ENCODE results near the gene MYCBPAP.

The MYCBPAP gene

DNA sequence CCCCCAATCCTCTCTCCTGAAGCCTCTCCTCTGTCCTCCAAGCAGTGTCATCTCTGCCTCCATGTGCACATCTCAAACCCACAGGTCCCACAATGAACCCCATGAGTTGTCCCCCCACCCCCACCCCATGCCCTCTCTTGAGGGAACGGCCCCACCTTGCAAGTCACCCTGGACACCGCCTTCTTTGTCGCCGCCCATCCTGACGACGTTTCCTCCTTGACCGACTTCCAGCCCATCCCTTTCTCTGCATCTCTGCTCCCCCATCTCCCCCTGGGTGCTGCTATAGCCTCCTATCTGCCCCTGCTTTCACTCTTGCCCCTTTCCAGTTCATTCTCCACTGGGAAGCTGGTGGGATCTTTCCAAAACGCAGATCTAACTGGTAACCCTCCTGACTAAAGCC lies 37.1 kb downstream of the MYCBPAP start:
- Histone ChIP-seq H2BK5ac (ENCODE audit: low read length) (no peak overlapping the region), H2BK120ac (ENCODE audit: low read depth, low read length) (no peak overlapping the region), H3K4me2 (ENCODE audit: low read length) (no peak overlapping the region), H4K5ac (ENCODE audit: low read length) (no peak overlapping the region), H3K79me2 (ENCODE audit: control insufficient read depth, insufficient read depth, low read length) (no peaks in the 10 kb centered on the region), H3K23ac (ENCODE audit: low read length) (no peak overlapping the region), H3K4me1 (ENCODE audit: control insufficient read depth, low read depth, low read length) (peaks cover 7% of the 10 kb centered on the region), H3K4ac (ENCODE audit: low read depth, low read length) (no peak overlapping the region), H3K4me3 (ENCODE audit: low read length) (no peak overlapping the region), H3K56ac (ENCODE audit: low read length) (peak overlapping the region; percentile 15), H3K27ac (ENCODE audit: low read depth, low read length) (no peak overlapping the region), H3K36me3 (ENCODE audit: control insufficient read depth, insufficient read depth, low read length) (no peaks in the 10 kb centered on the region), H3K27me3 (ENCODE audit: insufficient read depth, low read length, poor library complexity) (no peaks in the 10 kb centered on the region), H3K79me1 (ENCODE audit: low read length) (no peaks in the 10 kb centered on the region), H3K18ac (ENCODE audit: low read length) (no peak overlapping the region), H4K8ac (ENCODE audit: low read depth, low read length) (no peak overlapping the region), H2BK15ac (replicated peaks; ENCODE audit: low read depth) (no peak overlapping the region), H3K9ac (ENCODE audit: low read length) (no peak overlapping the region), H2AK5ac (ENCODE audit: low read length) (no peak overlapping the region)
- DNase-seq, result no peak
- WGBS (ENCODE audit: extremely low coverage, insufficient coverage, low lambda C conversion rate), result no CpG with 5 or more reads among the region's 8 CpGs

DNA sequence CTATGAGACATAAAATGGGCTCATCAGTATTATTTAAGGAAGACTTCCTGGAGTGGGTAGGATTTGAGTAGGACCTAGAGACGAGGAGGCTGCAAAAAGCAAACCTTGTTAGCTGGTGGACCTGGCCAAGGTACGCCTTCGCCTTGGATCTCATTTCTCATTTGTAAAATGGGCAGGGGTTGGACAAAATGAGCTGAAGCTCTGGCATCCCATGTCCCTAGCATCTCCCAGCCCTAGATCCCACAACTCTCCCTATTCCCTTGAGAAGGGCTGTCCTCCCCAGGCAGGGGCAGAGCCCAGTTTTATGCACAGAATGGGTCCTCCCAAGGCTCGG lies 38.4 kb downstream of the MYCBPAP start:
- Histone ChIP-seq H3K4ac (ENCODE audit: low read depth, low read length) (no peak overlapping the region), H3K27me3 (ENCODE audit: insufficient read depth, low read length, poor library complexity) (no peaks in the 10 kb centered on the region), H3K4me2 (ENCODE audit: low read length) (no peak overlapping the region), H3K36me3 (ENCODE audit: control insufficient read depth, insufficient read depth, low read length) (no peaks in the 10 kb centered on the region), H3K18ac (ENCODE audit: low read length) (no peak overlapping the region), H4K5ac (ENCODE audit: low read length) (no peak overlapping the region), H3K4me1 (ENCODE audit: control insufficient read depth, low read depth, low read length) (peaks cover 7% of the 10 kb centered on the region), H3K4me3 (ENCODE audit: low read length) (no peak overlapping the region), H2AK5ac (ENCODE audit: low read length) (no peak overlapping the region), H3K9ac (ENCODE audit: low read length) (peak overlapping the region; percentile 32), H3K56ac (ENCODE audit: low read length) (no peak overlapping the region), H4K8ac (ENCODE audit: low read depth, low read length) (no peak overlapping the region), H3K23ac (ENCODE audit: low read length) (no peak overlapping the region), H3K79me1 (ENCODE audit: low read length) (no peaks in the 10 kb centered on the region), H3K27ac (ENCODE audit: low read depth, low read length) (no peak overlapping the region), H3K79me2 (ENCODE audit: control insufficient read depth, insufficient read depth, low read length) (no peaks in the 10 kb centered on the region), H2BK15ac (replicated peaks; ENCODE audit: low read depth) (no peak overlapping the region), H2BK120ac (ENCODE audit: low read depth, low read length) (no peak overlapping the region), H2BK5ac (ENCODE audit: low read length) (no peak overlapping the region)
- no peak for DNase-seq
- WGBS (ENCODE audit: extremely low coverage, insufficient coverage, low lambda C conversion rate), result no CpG with 5 or more reads among the region's 4 CpGs

DNA sequence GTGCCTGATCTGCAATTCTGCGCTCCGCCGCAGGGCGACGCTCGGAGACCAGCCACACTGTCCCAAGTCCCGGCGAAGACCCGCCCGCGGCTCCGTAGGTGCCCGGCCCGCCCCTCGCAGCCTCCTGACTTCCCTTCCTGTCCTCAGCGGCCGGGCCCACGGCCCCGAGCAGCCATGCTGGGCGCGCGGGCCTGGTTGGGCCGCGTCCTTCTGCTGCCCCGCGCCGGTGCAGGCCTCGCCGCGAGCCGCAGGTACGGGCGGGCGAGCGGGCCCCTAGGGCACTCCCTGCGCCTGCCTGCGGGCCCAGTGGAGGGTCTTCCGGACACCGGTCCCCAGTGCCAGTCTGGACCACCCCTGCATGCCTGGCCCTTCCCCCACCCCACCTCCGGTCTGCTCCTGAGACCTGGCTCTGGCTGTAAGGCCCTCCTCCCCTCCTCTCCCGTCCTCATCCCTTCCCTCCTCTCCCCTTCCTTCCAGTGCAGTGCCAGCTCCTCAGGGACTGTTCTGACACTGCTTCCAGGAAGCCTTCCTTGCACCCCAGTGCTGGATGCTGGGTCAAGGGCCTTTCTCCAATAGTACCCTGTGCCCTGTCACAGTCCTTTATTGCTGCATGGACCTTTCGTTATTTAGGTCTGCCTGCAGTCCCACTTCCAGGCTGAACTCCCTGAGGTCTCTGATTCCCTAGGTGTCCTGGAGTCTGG lies 38.9 kb downstream of the MYCBPAP start, which contains the start of gene SPATA20:
Gene SPATA20, plus strand, starts transcription at position 140 of the 701 bp plus-strand sequence. Its CDS starts 35 bp downstream, at position 175.
- no peaks in the 10 kb centered on the region for H3K36me3 ChIP-seq (ENCODE audit: control insufficient read depth, insufficient read depth, low read length)
- DNase-seq, result peak; percentile 95
- no peaks in the 10 kb centered on the region for H3K79me2 ChIP-seq (ENCODE audit: control insufficient read depth, insufficient read depth, low read length)
- peak within 1 kb of the TSS; percentile 1 for H2AK5ac ChIP-seq (ENCODE audit: low read length)
- H3K27ac ChIP-seq (ENCODE audit: low read depth, low read length), result peak within 1 kb of the TSS; percentile 51
- H3K18ac ChIP-seq (ENCODE audit: low read length), result no peak within 1 kb of the TSS
- no peak within 1 kb of the TSS for H4K8ac ChIP-seq (ENCODE audit: low read depth, low read length)
- no peaks in the 10 kb centered on the region for H3K79me1 ChIP-seq (ENCODE audit: low read length)
- H3K23ac ChIP-seq (ENCODE audit: low read length), result no peak within 1 kb of the TSS
- H2BK5ac ChIP-seq (ENCODE audit: low read length), result peak within 1 kb of the TSS; percentile 93
- H3K4me1 ChIP-seq (ENCODE audit: control insufficient read depth, low read depth, low read length), result peaks cover 7% of the 10 kb centered on the region
- no CpG with 5 or more reads among the region's 42 CpGs for WGBS (ENCODE audit: extremely low coverage, insufficient coverage, low lambda C conversion rate)
- H2BK120ac ChIP-seq (ENCODE audit: low read depth, low read length), result peak within 1 kb of the TSS; percentile 21
- H2BK15ac ChIP-seq (replicated peaks; ENCODE audit: low read depth), result no peak within 1 kb of the TSS
- H3K9ac ChIP-seq (ENCODE audit: low read length), result peak within 1 kb of the TSS; percentile 89
- H3K4ac ChIP-seq (ENCODE audit: low read depth, low read length), result no peak within 1 kb of the TSS
- peak within 1 kb of the TSS; percentile 2 for H3K4me2 ChIP-seq (ENCODE audit: low read length)
- no peaks in the 10 kb centered on the region for H3K27me3 ChIP-seq (ENCODE audit: insufficient read depth, low read length, poor library complexity)
- no peak within 1 kb of the TSS for H4K5ac ChIP-seq (ENCODE audit: low read length)
- H3K4me3 ChIP-seq (ENCODE audit: low read length), result peak within 1 kb of the TSS; percentile 43
- peak within 1 kb of the TSS; percentile 53 for H3K56ac ChIP-seq (ENCODE audit: low read length)

DNA sequence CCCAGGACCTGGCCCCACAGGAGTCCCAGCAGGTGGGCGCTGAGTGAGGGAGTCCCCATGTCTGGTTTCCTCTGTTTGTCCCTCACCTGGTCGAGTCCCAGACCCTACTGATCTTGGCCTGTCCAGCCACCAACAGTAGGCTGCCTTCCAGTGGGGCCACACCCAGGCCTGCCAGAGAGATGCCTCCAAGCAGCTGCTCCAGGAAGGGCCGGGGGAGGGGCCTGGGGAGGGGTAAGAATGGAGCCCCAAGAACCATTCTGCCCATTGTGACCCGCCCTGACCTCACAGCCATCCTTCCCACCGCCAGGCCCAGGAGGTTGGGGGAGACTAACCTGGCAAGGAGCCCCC lies 39.5 kb downstream of the MYCBPAP start:
- Histone ChIP-seq H2BK120ac (ENCODE audit: low read depth, low read length) (no peak overlapping the region), H3K9ac (ENCODE audit: low read length) (peak overlapping the region; percentile 89), H3K56ac (ENCODE audit: low read length) (peak overlapping the region; percentile 53), H3K4ac (ENCODE audit: low read depth, low read length) (no peak overlapping the region), H4K8ac (ENCODE audit: low read depth, low read length) (no peak overlapping the region), H2BK5ac (ENCODE audit: low read length) (peak overlapping the region; percentile 17), H3K4me2 (ENCODE audit: low read length) (no peak overlapping the region), H3K23ac (ENCODE audit: low read length) (no peak overlapping the region), H3K27ac (ENCODE audit: low read depth, low read length) (no peak overlapping the region), H4K5ac (ENCODE audit: low read length) (no peak overlapping the region), H3K4me3 (ENCODE audit: low read length) (no peak overlapping the region), H2AK5ac (ENCODE audit: low read length) (peak overlapping the region; percentile 1), H3K27me3 (ENCODE audit: insufficient read depth, low read length, poor library complexity) (no peaks in the 10 kb centered on the region), H3K79me2 (ENCODE audit: control insufficient read depth, insufficient read depth, low read length) (no peaks in the 10 kb centered on the region), H3K4me1 (ENCODE audit: control insufficient read depth, low read depth, low read length) (peaks cover 4% of the 10 kb centered on the region), H3K79me1 (ENCODE audit: low read length) (no peaks in the 10 kb centered on the region), H3K18ac (ENCODE audit: low read length) (no peak overlapping the region), H2BK15ac (replicated peaks; ENCODE audit: low read depth) (no peak overlapping the region), H3K36me3 (ENCODE audit: control insufficient read depth, insufficient read depth, low read length) (no peaks in the 10 kb centered on the region)
- no peak for DNase-seq
- no CpG with 5 or more reads among the region's 5 CpGs for WGBS (ENCODE audit: extremely low coverage, insufficient coverage, low lambda C conversion rate)

DNA sequence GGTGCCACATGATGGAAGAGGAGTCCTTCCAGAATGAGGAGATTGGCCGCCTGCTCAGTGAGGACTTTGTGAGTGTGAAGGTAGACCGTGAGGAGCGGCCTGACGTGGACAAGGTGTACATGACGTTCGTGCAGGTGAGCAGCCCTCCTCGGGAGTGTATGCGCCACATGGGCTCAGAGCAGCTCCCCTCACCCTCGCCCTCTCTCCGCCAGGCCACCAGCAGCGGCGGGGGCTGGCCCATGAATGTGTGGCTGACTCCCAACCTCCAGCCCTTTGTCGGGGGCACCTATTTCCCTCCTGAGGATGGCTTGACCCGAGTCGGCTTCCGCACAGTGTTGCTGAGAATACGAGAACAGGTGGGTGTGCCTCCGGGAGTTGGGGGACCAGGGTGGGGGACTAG lies 40.6 kb downstream of the MYCBPAP start:
- no peak overlapping the region for H3K23ac ChIP-seq (ENCODE audit: low read length)
- no peak for DNase-seq

More for the DNA sequence above, 40.6 kb downstream of the MYCBPAP start:
- Histone ChIP-seq H3K4me2 (ENCODE audit: low read length) (no peak overlapping the region), H2AK5ac (ENCODE audit: low read length) (no peak overlapping the region), H3K4ac (ENCODE audit: low read depth, low read length) (no peak overlapping the region), H2BK5ac (ENCODE audit: low read length) (no peak overlapping the region), H3K4me1 (ENCODE audit: control insufficient read depth, low read depth, low read length) (peaks cover 3% of the 10 kb centered on the region), H4K5ac (ENCODE audit: low read length) (no peak overlapping the region), H3K9ac (ENCODE audit: low read length) (no peak overlapping the region), H3K79me1 (ENCODE audit: low read length) (no peaks in the 10 kb centered on the region), H3K4me3 (ENCODE audit: low read length) (no peak overlapping the region), H3K27ac (ENCODE audit: low read depth, low read length) (no peak overlapping the region), H3K79me2 (ENCODE audit: control insufficient read depth, insufficient read depth, low read length) (no peaks in the 10 kb centered on the region), H2BK15ac (replicated peaks; ENCODE audit: low read depth) (no peak overlapping the region), H3K56ac (ENCODE audit: low read length) (no peak overlapping the region), H2BK120ac (ENCODE audit: low read depth, low read length) (no peak overlapping the region), H3K18ac (ENCODE audit: low read length) (no peak overlapping the region), H4K8ac (ENCODE audit: low read depth, low read length) (no peak overlapping the region), H3K36me3 (ENCODE audit: control insufficient read depth, insufficient read depth, low read length) (no peaks in the 10 kb centered on the region), H3K27me3 (ENCODE audit: insufficient read depth, low read length, poor library complexity) (no peaks in the 10 kb centered on the region)
- no CpG with 5 or more reads among the region's 18 CpGs for WGBS (ENCODE audit: extremely low coverage, insufficient coverage, low lambda C conversion rate)
